ENCODE results near the gene RNF212B. TPM values are rescaled to one million over a fixed set of nuclear protein-coding genes. Genes with fewer than 3 reads are reported as not detected.

RNF212B gene
- total RNA-seq, 1 experiment from 2014 or later = not detected

DNA sequence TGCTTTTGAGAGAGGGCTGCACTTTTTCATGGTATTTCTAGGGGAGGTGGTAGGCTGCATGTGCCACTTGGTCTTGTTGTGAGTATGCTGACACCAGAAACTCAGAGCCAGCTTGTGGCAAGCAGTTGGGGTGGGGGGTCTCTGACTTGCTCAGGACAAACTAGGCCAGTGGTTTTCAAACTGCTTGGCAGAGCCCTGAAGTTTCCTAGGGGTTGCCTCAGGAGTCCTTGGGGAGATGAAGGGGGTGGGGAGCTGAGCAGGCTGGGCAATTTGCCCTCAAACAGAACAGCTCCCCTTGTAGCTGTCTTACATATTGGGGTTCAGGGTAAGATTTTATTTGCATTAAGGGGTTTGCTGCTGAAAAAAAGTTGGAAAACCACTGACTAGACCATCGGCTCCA lies 72.8 kb downstream of the RNF212B start:
- ChIA-PET POLR2A (interaction anchor here (2.4 kb wide), 1 partner anchor 10 kb away, joined by 6 read pairs; the partner anchor contains the start of gene PABPN1), CTCF (no interaction called here)
- Histone ChIP-seq H3K4me3 (ENCODE audit: low read depth, low read length) (no peak overlapping the region), H3K36me3 (ENCODE audit: control insufficient read depth, insufficient read depth, low read length) (peaks cover 1% of the 10 kb centered on the region; the same call in 1 of the 2 replicates), H3K4me1 (peaks cover 12% of the 10 kb centered on the region; the same call in 1 of the 2 replicates), H3K9me3 (no peaks in the 10 kb centered on the region), H3K27me3 (replicated peaks; ENCODE audit: control insufficient read depth, insufficient read depth, low read length) (no peaks in the 10 kb centered on the region)
- H3K36me3 Mint-ChIP-seq (ENCODE audit: insufficient read depth, unreplicated experiment) = peaks cover 18% of the 10 kb centered on the region
- no peak for DNase-seq
- BruUV-seq (replicated peaks) = no TSS peak
- H3K27me3 Mint-ChIP-seq (ENCODE audit: insufficient read depth, unreplicated experiment) = no peaks in the 10 kb centered on the region
- H3K4me3 Mint-ChIP-seq (ENCODE audit: unreplicated experiment) = no peak overlapping the region
- TF ChIP-seq, protein P1, sequence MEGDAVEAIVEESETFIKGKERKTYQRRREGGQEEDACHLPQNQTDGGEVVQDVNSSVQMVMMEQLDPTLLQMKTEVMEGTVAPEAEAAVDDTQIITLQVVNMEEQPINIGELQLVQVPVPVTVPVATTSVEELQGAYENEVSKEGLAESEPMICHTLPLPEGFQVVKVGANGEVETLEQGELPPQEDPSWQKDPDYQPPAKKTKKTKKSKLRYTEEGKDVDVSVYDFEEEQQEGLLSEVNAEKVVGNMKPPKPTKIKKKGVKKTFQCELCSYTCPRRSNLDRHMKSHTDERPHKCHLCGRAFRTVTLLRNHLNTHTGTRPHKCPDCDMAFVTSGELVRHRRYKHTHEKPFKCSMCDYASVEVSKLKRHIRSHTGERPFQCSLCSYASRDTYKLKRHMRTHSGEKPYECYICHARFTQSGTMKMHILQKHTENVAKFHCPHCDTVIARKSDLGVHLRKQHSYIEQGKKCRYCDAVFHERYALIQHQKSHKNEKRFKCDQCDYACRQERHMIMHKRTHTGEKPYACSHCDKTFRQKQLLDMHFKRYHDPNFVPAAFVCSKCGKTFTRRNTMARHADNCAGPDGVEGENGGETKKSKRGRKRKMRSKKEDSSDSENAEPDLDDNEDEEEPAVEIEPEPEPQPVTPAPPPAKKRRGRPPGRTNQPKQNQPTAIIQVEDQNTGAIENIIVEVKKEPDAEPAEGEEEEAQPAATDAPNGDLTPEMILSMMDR (IDR thresholded peaks at IDR 0.05; ENCODE audit: insufficient read depth in 1 of 2, low read depth in 1 of 2, low read length in 1 of 2, severe bottlenecking in 1 of 2, unreplicated experiment in 1 of 2) = no peak
- no peak overlapping the region for H3K27ac Mint-ChIP-seq (ENCODE audit: unreplicated experiment)
- intact Hi-C loops (cut with micrococcal nuclease; ENCODE audit: unreplicated experiment) = no loop called here
- no peaks in the 10 kb centered on the region for H3K9me3 Mint-ChIP-seq (ENCODE audit: unreplicated experiment)
- H3K4me1 Mint-ChIP-seq (ENCODE audit: low read depth, unreplicated experiment) = peaks cover 7% of the 10 kb centered on the region

DNA sequence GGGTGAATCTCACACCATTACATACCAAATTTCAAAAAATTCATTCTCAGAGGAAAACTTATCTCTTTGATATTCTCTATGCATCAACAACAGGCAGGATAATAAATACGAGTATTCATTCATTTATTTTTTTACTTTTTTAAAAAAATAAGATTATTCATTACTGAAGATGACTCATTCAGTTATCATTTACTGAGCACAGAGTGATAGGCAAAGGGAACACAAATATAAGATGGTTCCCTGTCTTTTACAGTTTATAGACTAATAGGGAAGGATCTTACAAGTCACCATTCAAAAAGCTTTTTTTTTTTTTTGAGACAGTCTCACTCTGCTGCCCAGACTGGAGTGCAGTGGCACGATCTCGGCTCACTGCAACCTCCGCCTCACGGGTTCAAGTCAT lies 78.6 kb downstream of the RNF212B start:
- ChIA-PET CTCF (no interaction called here), POLR2A (interaction anchor here (0.7 kb wide), 1 partner anchor 11 kb away, joined by 12 read pairs; no protein-coding TSS in a partner anchor)
- Histone ChIP-seq H3K4me1 (peaks cover 10% of the 10 kb centered on the region), H3K27me3 (replicated peaks; ENCODE audit: control insufficient read depth, insufficient read depth, low read length) (no peaks in the 10 kb centered on the region), H3K9me3 (no peaks in the 10 kb centered on the region), H3K4me3 (ENCODE audit: low read depth, low read length) (no peak overlapping the region), H3K36me3 (ENCODE audit: control insufficient read depth, insufficient read depth, low read length) (no peaks in the 10 kb centered on the region; the same call in 1 of the 2 replicates)
- peaks cover 35% of the 10 kb centered on the region for H3K36me3 Mint-ChIP-seq (ENCODE audit: insufficient read depth, unreplicated experiment)
- H3K4me3 Mint-ChIP-seq (ENCODE audit: unreplicated experiment) = no peak overlapping the region
- BruUV-seq (replicated peaks) = no TSS peak
- DNase-seq = no peak
- no peak overlapping the region for H3K27ac Mint-ChIP-seq (ENCODE audit: unreplicated experiment)
- intact Hi-C loops (cut with micrococcal nuclease; ENCODE audit: unreplicated experiment) = no loop called here
- peaks cover 10% of the 10 kb centered on the region for H3K4me1 Mint-ChIP-seq (ENCODE audit: low read depth, unreplicated experiment)
- H3K27me3 Mint-ChIP-seq (ENCODE audit: insufficient read depth, unreplicated experiment) = no peaks in the 10 kb centered on the region
- H3K9me3 Mint-ChIP-seq (ENCODE audit: unreplicated experiment) = no peaks in the 10 kb centered on the region
- TF ChIP-seq, protein P1 (IDR thresholded peaks at IDR 0.05; ENCODE audit: insufficient read depth in 1 of 2, low read depth in 1 of 2, low read length in 1 of 2, severe bottlenecking in 1 of 2, unreplicated experiment in 1 of 2) = no peak

DNA sequence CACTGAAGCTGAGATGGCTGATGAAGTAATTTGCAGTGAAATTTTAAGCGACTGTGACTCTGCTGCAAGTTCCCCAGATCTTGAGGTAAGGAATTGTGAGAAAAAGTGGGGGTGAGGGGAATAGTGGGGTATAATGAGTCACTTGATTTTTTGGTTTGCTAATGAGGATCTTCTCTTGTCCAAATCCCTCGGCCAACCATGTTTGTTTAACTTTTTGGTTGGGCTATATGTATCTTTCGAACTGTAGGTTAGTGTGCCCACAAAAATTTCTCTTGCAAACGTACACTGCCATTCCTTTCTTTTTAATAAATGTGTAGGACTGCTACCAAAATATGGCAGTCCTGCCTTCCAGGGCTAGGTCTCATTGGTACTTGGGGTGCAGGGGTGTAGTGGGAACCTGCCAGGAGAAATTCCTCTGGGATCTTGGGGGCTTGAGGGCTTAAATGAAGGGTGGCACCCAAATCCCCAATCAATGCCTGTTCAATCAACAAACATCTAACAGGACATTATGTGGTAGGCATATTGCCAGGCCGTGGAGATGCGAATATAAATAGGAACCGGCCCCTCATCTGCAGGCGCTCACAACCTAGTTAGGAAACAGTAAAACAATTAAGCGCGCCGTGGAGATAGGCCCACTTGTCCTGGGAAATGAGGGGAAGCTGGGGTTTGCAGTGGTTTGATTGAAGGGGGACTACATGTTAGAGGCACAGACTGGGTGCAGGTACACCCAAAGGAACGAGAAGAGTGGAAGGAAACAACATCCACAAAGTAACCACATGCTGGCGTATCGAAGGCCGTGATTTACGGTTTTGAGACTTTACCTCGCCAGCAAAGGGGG lies 82.2 kb downstream of the RNF212B start:
- intact Hi-C loops (cut with micrococcal nuclease; ENCODE audit: unreplicated experiment) = loop anchor here (5.0 kb wide), 2 partner anchors 147 to 713 kb away; partner anchors contain the start of gene NGDN
- Histone ChIP-seq H3K9me3 (no peaks in the 10 kb centered on the region), H3K36me3 (ENCODE audit: control insufficient read depth, insufficient read depth, low read length) (peaks cover 2% of the 10 kb centered on the region), H3K4me3 (ENCODE audit: low read depth, low read length) (peak overlapping the region; percentile 32), H3K27me3 (replicated peaks; ENCODE audit: control insufficient read depth, insufficient read depth, low read length) (no peaks in the 10 kb centered on the region), H3K4me1 (peaks cover 10% of the 10 kb centered on the region)
- TSS peak; percentile 90 for BruUV-seq (replicated peaks)
- H3K4me1 Mint-ChIP-seq (ENCODE audit: low read depth, unreplicated experiment) = peaks cover 17% of the 10 kb centered on the region
- no peaks in the 10 kb centered on the region for H3K27me3 Mint-ChIP-seq (ENCODE audit: insufficient read depth, unreplicated experiment)
- no peaks in the 10 kb centered on the region for H3K9me3 Mint-ChIP-seq (ENCODE audit: unreplicated experiment)
- ChIA-PET POLR2A (interaction anchor here (0.6 to 3.1 kb wide), 7 partner anchors 9 to 333 kb away, joined by 5 to 51 read pairs (median 12); partner anchors contain the start of genes ACIN1, BCL2L2, C14orf119 and HOMEZ), CTCF (interaction anchor here (1.1 to 2.8 kb wide), 5 partner anchors 13 to 199 kb away, joined by 4 to 15 read pairs (median 6); partner anchors contain the start of gene HOMEZ)
- peak overlapping the region; percentile 96 for H3K4me3 Mint-ChIP-seq (ENCODE audit: unreplicated experiment)
- peak overlapping the region; percentile 96 for H3K27ac Mint-ChIP-seq (ENCODE audit: unreplicated experiment)
- peaks cover 70% of the 10 kb centered on the region for H3K36me3 Mint-ChIP-seq (ENCODE audit: insufficient read depth, unreplicated experiment)
- no peak for DNase-seq
- TF ChIP-seq, protein P1 (IDR thresholded peaks at IDR 0.05; ENCODE audit: insufficient read depth in 1 of 2, low read depth in 1 of 2, low read length in 1 of 2, severe bottlenecking in 1 of 2, unreplicated experiment in 1 of 2) = no peak

Measured in Caco-2 (cell line).